ENCODE measurements around the gene NUAK2.
A peak's percentile ranks its signal among the peaks of the same experiment; 100 is the strongest.
"Not testable (repeated sequence)": the region's sequence is repeated elsewhere in the genome, so short reads cannot be mapped to it uniquely, and the experiment has no call there.

NUAK2 gene

GRCh38 chr1:205321162-205321958 lies at the start of gene NUAK2:
Gene NUAK2 (minus strand): TSS chr1:205321745. CDS start chr1:205321628, 117 bp downstream.
- DNase-seq (ENCODE audit: low spot score), result peak; percentile 94

- no peak for DNase-seq (ENCODE audit: low spot score)
Observed at GRCh38 chr1:205370780-205371179, 49.2 kb upstream of the NUAK2 start.

GRCh38 chr1:205369701-205370123 lies 48.2 kb upstream of the NUAK2 start:
- DNase-seq (ENCODE audit: low spot score), result no peak

- DNase-seq (ENCODE audit: low spot score), result no peak
Observed at GRCh38 chr1:205368478-205368877, 46.9 kb upstream of the NUAK2 start.

- DNase-seq (ENCODE audit: low spot score), result no peak
Observed at GRCh38 chr1:205365945-205366463, 44.5 kb upstream of the NUAK2 start.

GRCh38 chr1:205365086-205365485 lies 43.5 kb upstream of the NUAK2 start:
- DNase-seq (ENCODE audit: low spot score), result not testable (repeated sequence)

- DNase-seq (ENCODE audit: low spot score), result no peak
Observed at GRCh38 chr1:205360891-205361290, 39.3 kb upstream of the NUAK2 start.

- DNase-seq (ENCODE audit: low spot score), result peak; percentile 77
Observed at GRCh38 chr1:205359771-205360565, 38.4 kb upstream of the NUAK2 start.

- DNase-seq (ENCODE audit: low spot score), result no peak
Observed at GRCh38 chr1:205358579-205358978, 37.0 kb upstream of the NUAK2 start.

- DNase-seq (ENCODE audit: low spot score), result no peak
Observed at GRCh38 chr1:205357567-205357966, 36.0 kb upstream of the NUAK2 start.

- DNase-seq (ENCODE audit: low spot score), result peak; percentile 76
Observed at GRCh38 chr1:205356440-205357139, 35.0 kb upstream of the NUAK2 start, which contains the start of gene KLHDC8A. Gene KLHDC8A (minus strand): TSS chr1:205356922. CDS start chr1:205343604, 13,318 bp downstream.

GRCh38 chr1:205355075-205355453 lies 33.5 kb upstream of the NUAK2 start:
- DNase-seq (ENCODE audit: low spot score), result no peak

- no peak for DNase-seq (ENCODE audit: low spot score)
Observed at GRCh38 chr1:205354259-205355074, 32.9 kb upstream of the NUAK2 start.

- DNase-seq (ENCODE audit: low spot score), result no peak
Observed at GRCh38 chr1:205353612-205354011, 32.1 kb upstream of the NUAK2 start.

- DNase-seq (ENCODE audit: low spot score), result no peak
Observed at GRCh38 chr1:205353191-205353590, 31.6 kb upstream of the NUAK2 start.

GRCh38 chr1:205351984-205352713 lies 30.6 kb upstream of the NUAK2 start:
- DNase-seq (ENCODE audit: low spot score), result peak; percentile 92

GRCh38 chr1:205350691-205351141 lies 29.2 kb upstream of the NUAK2 start:
- no peak for DNase-seq (ENCODE audit: low spot score)

GRCh38 chr1:205350124-205350523 lies 28.6 kb upstream of the NUAK2 start:
- no peak for DNase-seq (ENCODE audit: low spot score)

GRCh38 chr1:205348554-205349487 lies 27.3 kb upstream of the NUAK2 start:
- DNase-seq (ENCODE audit: low spot score), result peak; percentile 75
